H7 (cell line): ENCODE measurements around the gene KRTAP4-6. TPM values are rescaled to one million over a fixed set of nuclear protein-coding genes. Genes with fewer than 3 reads are reported as not detected.
"Not testable (repeated sequence)": the region's sequence is repeated elsewhere in the genome, so short reads cannot be mapped to it uniquely, and the experiment has no call there.

Experiments used
- DNase-seq: peaks from one replicate; pipeline ENCODE4 v3.0.0; 2012
- H3K27me3 ChIP-seq: 2 replicates; pipeline ENCODE4 v1.6.0; 2011; ENCODE audit warnings: mild to moderate bottlenecking, low read length; ENCODE audit not compliant: control insufficient read depth, insufficient read depth
- H3K36me3 ChIP-seq: replicated peaks from 2 replicates; pipeline ENCODE4 v1.5.1; 2011; ENCODE audit warnings: low read length; ENCODE audit not compliant: control insufficient read depth, insufficient read depth
- H3K4me3 ChIP-seq: 2 replicates; pipeline ENCODE4 v1.5.1; 2011; ENCODE audit warnings: low read depth, mild to moderate bottlenecking, control low read depth, low read length, moderate library complexity; ENCODE audit not compliant: insufficient read depth
- total RNA-seq: library from RNA; depleted of rRNA; stranded (reverse); fragments of >200 nt; shearing (Covaris generic); gene quantifications from 2 replicates; pipeline ENCODE4 v1.2.3, GENCODE V29; 2014; rRNA removed

Gene KRTAP4-6
- total RNA-seq, 1 experiment from 2014 or later: not detected

GRCh38 chr17:41104386-41105038 is 35.8 kb downstream of the KRTAP4-6 start:
- H3K36me3 ChIP-seq, DNase-seq, H3K4me3 ChIP-seq, H3K27me3 ChIP-seq: not testable (repeated sequence)

GRCh38 chr17:41103896-41104295 is 36.4 kb downstream of the KRTAP4-6 start:
- Histone ChIP-seq H3K36me3 (no peaks in the 10 kb centered on the region), H3K27me3 (no peaks in the 10 kb centered on the region), H3K4me3 (no peak overlapping the region)
- no peak for DNase-seq

- no peaks in the 10 kb centered on the region for H3K36me3 ChIP-seq
- H3K4me3 ChIP-seq: no peak within 1 kb of the TSS
- H3K27me3 ChIP-seq: no peaks in the 10 kb centered on the region
- peak; percentile 38 for DNase-seq
These were observed 38.6 kb downstream of the KRTAP4-6 start, which contains the start of gene KRTAP4-16 for GRCh38 chr17:41101586-41102259. Gene KRTAP4-16, minus strand, starts transcription at chr17:41102209. Its CDS starts 0 bp downstream, at chr17:41102209.

- not testable (repeated sequence) for H3K27me3 ChIP-seq, DNase-seq, H3K4me3 ChIP-seq, H3K36me3 ChIP-seq
These were observed 40.5 kb downstream of the KRTAP4-6 start for GRCh38 chr17:41099682-41100480.

- no peak overlapping the region for H3K4me3 ChIP-seq
- H3K36me3 ChIP-seq: no peaks in the 10 kb centered on the region
- no peak for DNase-seq
- H3K27me3 ChIP-seq: no peaks in the 10 kb centered on the region
These were observed 41.9 kb downstream of the KRTAP4-6 start for GRCh38 chr17:41098481-41098880.

GRCh38 chr17:41098042-41098441 is 42.3 kb downstream of the KRTAP4-6 start, which contains the start of gene KRTAP4-8:
Gene KRTAP4-8, minus strand, starts transcription at chr17:41098142. Its CDS starts 58 bp downstream, at chr17:41098084.
- Histone ChIP-seq H3K27me3 (no peaks in the 10 kb centered on the region), H3K36me3 (no peaks in the 10 kb centered on the region), H3K4me3 (no peak within 1 kb of the TSS)
- DNase-seq: no peak

- Histone ChIP-seq H3K36me3 (no peaks in the 10 kb centered on the region), H3K4me3 (no peak overlapping the region), H3K27me3 (no peaks in the 10 kb centered on the region)
- DNase-seq: no peak
These were observed 44.3 kb downstream of the KRTAP4-6 start for GRCh38 chr17:41096055-41096454.

Other genes starting within 250 kb of the KRTAP4-6 start
- gene KRT23, start 202.9 kb downstream of the KRTAP4-6 start, total RNA-seq: not detected in 2 replicates
- gene KRT39, start 173.6 kb downstream of the KRTAP4-6 start, total RNA-seq: not detected in 2 replicates
- gene KRT40, start 156.2 kb downstream of the KRTAP4-6 start, total RNA-seq: not detected in 2 replicates
- not detected in 2 replicates for gene KRTAP3-3, start 146.4 kb downstream of the KRTAP4-6 start, total RNA-seq
- not detected in 2 replicates for gene KRTAP3-2, start 140.6 kb downstream of the KRTAP4-6 start, total RNA-seq
- gene KRTAP3-1, start 131.4 kb downstream of the KRTAP4-6 start, total RNA-seq: not detected in 2 replicates
- gene KRTAP1-5, start 113.3 kb downstream of the KRTAP4-6 start, total RNA-seq: not detected in 2 replicates
- not detected in 2 replicates for gene KRTAP1-4, start 110.3 kb downstream of the KRTAP4-6 start, total RNA-seq
- gene KRTAP1-3, start 105.7 kb downstream of the KRTAP4-6 start, total RNA-seq: not detected in 2 replicates
- gene KRTAP1-1, start 99.1 kb downstream of the KRTAP4-6 start, total RNA-seq: not detected in 2 replicates
- gene KRTAP2-1, start 93.2 kb downstream of the KRTAP4-6 start, total RNA-seq: not detected in 2 replicates
- not detected in 2 replicates for gene KRTAP2-2, start 85.3 kb downstream of the KRTAP4-6 start, total RNA-seq
- gene KRTAP2-3, start 80.4 kb downstream of the KRTAP4-6 start, total RNA-seq: not detected in 2 replicates
- gene KRTAP2-4, start 74.7 kb downstream of the KRTAP4-6 start, total RNA-seq: not detected in 2 replicates
- not detected in 2 replicates for gene KRTAP4-7, start 56.4 kb downstream of the KRTAP4-6 start, total RNA-seq
- gene KRTAP4-8, start 42.4 kb downstream of the KRTAP4-6 start, total RNA-seq: not detected in 2 replicates
- gene KRTAP4-16, start 38.3 kb downstream of the KRTAP4-6 start, total RNA-seq: not detected in 2 replicates
- not detected in 2 replicates for gene KRTAP4-9, start 35.2 kb downstream of the KRTAP4-6 start, total RNA-seq
- not detected in 2 replicates for gene KRTAP4-11, start 22.2 kb downstream of the KRTAP4-6 start, total RNA-seq
- gene KRTAP4-12, start 16.4 kb downstream of the KRTAP4-6 start, total RNA-seq: not detected in 2 replicates
- not detected in 2 replicates for gene KRTAP4-5, start 9.3 kb upstream of the KRTAP4-6 start, total RNA-seq
- gene KRTAP4-4, start 20.2 kb upstream of the KRTAP4-6 start, total RNA-seq: not detected in 2 replicates
- not detected in 2 replicates for gene KRTAP4-3, start 27.7 kb upstream of the KRTAP4-6 start, total RNA-seq
- not detected in 2 replicates for gene KRTAP4-2, start 37.7 kb upstream of the KRTAP4-6 start, total RNA-seq
- gene KRTAP4-1, start 44.4 kb upstream of the KRTAP4-6 start, total RNA-seq: 0.38 and 0.70 TPM in 2 replicates
- not detected in 2 replicates for gene KRTAP9-1, start 49.3 kb upstream of the KRTAP4-6 start, total RNA-seq
- gene KRTAP9-2, start 86.1 kb upstream of the KRTAP4-6 start, total RNA-seq: not detected in 2 replicates
- gene KRTAP9-3, start 91.9 kb upstream of the KRTAP4-6 start, total RNA-seq: not detected in 2 replicates
- not detected in 2 replicates for gene KRTAP9-8, start 97.5 kb upstream of the KRTAP4-6 start, total RNA-seq
- not detected in 2 replicates for gene KRTAP9-4, start 109.1 kb upstream of the KRTAP4-6 start, total RNA-seq
- gene KRTAP9-9, start 114.8 kb upstream of the KRTAP4-6 start, total RNA-seq: not detected in 2 replicates
- gene KRTAP9-6, start 124.8 kb upstream of the KRTAP4-6 start, total RNA-seq: not detected in 2 replicates
- gene KRTAP9-7, start 135.2 kb upstream of the KRTAP4-6 start, total RNA-seq: not detected in 2 replicates
- gene KRTAP29-1, start 162.3 kb upstream of the KRTAP4-6 start, total RNA-seq: not detected in 2 replicates
- gene KRTAP16-1, start 168.8 kb upstream of the KRTAP4-6 start, total RNA-seq: not detected in 2 replicates
- not detected in 2 replicates for gene KRTAP17-1, start 175.2 kb upstream of the KRTAP4-6 start, total RNA-seq
- gene KRT33A, start 210.3 kb upstream of the KRTAP4-6 start, total RNA-seq: not detected in 2 replicates
- gene KRT33B, start 229.3 kb upstream of the KRTAP4-6 start, total RNA-seq: not detected in 2 replicates
- gene KRT34, start 241.8 kb upstream of the KRTAP4-6 start, total RNA-seq: not detected in 2 replicates